K562 (cell line): ENCODE measurements around the gene PRKAG2. TPM values are rescaled to one million over a fixed set of nuclear protein-coding genes. Genes with fewer than 3 reads are reported as not detected.

Experiments used
- CBX8 ChIP-seq: fragments of 200-600 bp; sonication (generic); IDR thresholded peaks from 2 replicates; pipeline ENCODE4 v1.6.1; 2012; ENCODE audit warnings: borderline replicate concordance, mixed run types, low read depth, mild to moderate bottlenecking, moderate library complexity, mixed read lengths, low read length, control low read depth, inconsistent platforms; ENCODE audit not compliant: poor library complexity, severe bottlenecking; ENCODE audit errors: extremely low read depth
- COPS2 ChIP-seq: fragments of 450-650 bp; conservative IDR thresholded peaks from 2 replicates; pipeline ENCODE4 v1.6.1; 2016; ENCODE audit warnings: mild to moderate bottlenecking, moderate library complexity
- FOXJ2 ChIP-seq: fragments of 200-800 bp; sonication (Bioruptor generic); IDR thresholded peaks from 2 replicates; pipeline ENCODE4 v1.6.1; 2016; ENCODE audit warnings: missing genetic modification characterization, missing compliant biosample characterization
- HNRNPL ChIP-seq: fragments of 200-400 bp; formaldehyde crosslinking; IDR thresholded peaks from 2 replicates; pipeline ENCODE4 v1.6.1; 2017; ENCODE audit warnings: low read depth, mild to moderate bottlenecking, low read length
- JUND ChIP-seq, 2 experiments: IDR thresholded peaks; 2 replicates in 1 of 2; 3 replicates in 1 of 2; pipeline ENCODE4 v1.6.1; 2011; ENCODE audit warnings: borderline replicate concordance in 2 of 2, low read depth in 2 of 2, low read length in 2 of 2, improper control_type of control experiment in 1 of 2, missing biosample characterization in 1 of 2, missing genetic modification characterization in 1 of 2, missing genetic modification reagents in 1 of 2
- MECOM ChIP-seq: fragments of 250-450 bp; sonication (Bioruptor Pico); IDR thresholded peaks from 2 replicates; pipeline ENCODE4 v1.8.0; 2022; ENCODE audit warnings: inconsistent platforms
- MYC ChIP-seq, 2 experiments: fragments of 250-450 bp in 1 of 2; sonication (Bioruptor Pico) in 1 of 2; IDR thresholded peaks; 2 replicates each; pipeline versions ENCODE4 v1.5.1 to v1.6.1; 2012 to 2021; ENCODE audit warnings: low read depth in 2 of 2, borderline replicate concordance in 1 of 2, improper control_type of control experiment in 1 of 2, low read length in 1 of 2, mild to moderate bottlenecking in 1 of 2, moderate library complexity in 1 of 2
- PHF21A ChIP-seq: fragments of 450-650 bp; IDR thresholded peaks from 2 replicates; pipeline ENCODE4 v1.6.1; 2017; ENCODE audit warnings: low read depth, borderline replicate concordance
- RBM17 ChIP-seq: fragments of 200-400 bp; formaldehyde crosslinking; IDR thresholded peaks from 2 replicates; pipeline ENCODE4 v1.6.1; 2017; ENCODE audit warnings: low read depth, mild to moderate bottlenecking, low read length, borderline replicate concordance
- TEAD1 ChIP-seq, 2 experiments: fragments of 450-650 bp in 1 of 2; sonication (generic) in 1 of 2; formaldehyde crosslinking; IDR thresholded peaks; 2 replicates each; pipeline versions ENCODE4 v1.4.0 to v1.8.0; 2020 to 2022; ENCODE audit warnings: mild to moderate bottlenecking in 2 of 2, missing genetic modification reagents in 1 of 2
- ZNF707 ChIP-seq: fragments of 250-450 bp; sonication (Bioruptor Pico); conservative IDR thresholded peaks from 2 replicates; pipeline ENCODE4 v1.8.0; 2022; ENCODE audit warnings: inconsistent platforms, mild to moderate bottlenecking, moderate library complexity
- ZNF780A ChIP-seq: fragments of 250-450 bp; sonication (Bioruptor Pico); IDR thresholded peaks from 2 replicates; pipeline ENCODE4 v1.5.0; 2021; ENCODE audit warnings: mild to moderate bottlenecking
- polyA plus RNA-seq, 8 experiments: library from polyadenylated mRNA; depleted of rRNA in 4 of 8; stranded (reverse) in 5 of 8; unstranded in 3 of 8; fragments of >200 nt; fragmentation: Nextera tagmentation in 2 of 8; fragmentation: Illumina TruSeq in 1 of 8; extraction: Ambion mirVana in 2 of 8; extraction: Trizol in 1 of 8; gene quantifications; 2 replicates each; pipeline versions ENCODE4 v1.2.1 to v1.2.3, GENCODE V29; 2011 to 2014; ENCODE audit warnings: inconsistent platforms in 1 of 8, missing spikeins in 1 of 8
- total RNA-seq, 7 experiments: library from RNA; depleted of rRNA in 6 of 7; stranded (reverse); fragments of >200 nt in 6 of 7; fragmentation: Illumina TruSeq in 2 of 7; extraction: Trizol in 2 of 7; gene quantifications; 2 replicates each; pipeline versions ENCODE4 v1.2.1 to v1.2.3, GENCODE V29; 2011 to 2021; ENCODE audit warnings: low replicate concordance in 1 of 7
- TF ChIP-seq, protein P1 (sequence below): fragments of 250-450 bp; sonication (Bioruptor Pico); IDR thresholded peaks from 2 replicates; pipeline ENCODE4 v1.5.0; 2021
- TF ChIP-seq, protein P2 (sequence below): fragments of 450-650 bp; IDR thresholded peaks from 2 replicates; pipeline ENCODE4 v1.6.1; 2016; ENCODE audit warnings: mild to moderate bottlenecking
- TF ChIP-seq, protein P3 (sequence below): fragments of 200-800 bp; sonication (Bioruptor generic); IDR thresholded peaks from 2 replicates; pipeline ENCODE4 v1.6.1; 2017; ENCODE audit warnings: missing genetic modification characterization, missing compliant biosample characterization
- TF ChIP-seq, protein P4 (sequence below): fragments of 450-650 bp; IDR thresholded peaks from one replicate; pipeline ENCODE4 v1.6.1; 2018; ENCODE audit warnings: mild to moderate bottlenecking, moderate library complexity; ENCODE audit not compliant: partially characterized antibody

Gene PRKAG2
- total and polyA plus RNA-seq, 9 of the 15 experiments (the other 6 are each of a cell fraction or from before 2014, with no cell fraction given): 0.99 to 5.6 (median 3.3) TPM

DNA sequence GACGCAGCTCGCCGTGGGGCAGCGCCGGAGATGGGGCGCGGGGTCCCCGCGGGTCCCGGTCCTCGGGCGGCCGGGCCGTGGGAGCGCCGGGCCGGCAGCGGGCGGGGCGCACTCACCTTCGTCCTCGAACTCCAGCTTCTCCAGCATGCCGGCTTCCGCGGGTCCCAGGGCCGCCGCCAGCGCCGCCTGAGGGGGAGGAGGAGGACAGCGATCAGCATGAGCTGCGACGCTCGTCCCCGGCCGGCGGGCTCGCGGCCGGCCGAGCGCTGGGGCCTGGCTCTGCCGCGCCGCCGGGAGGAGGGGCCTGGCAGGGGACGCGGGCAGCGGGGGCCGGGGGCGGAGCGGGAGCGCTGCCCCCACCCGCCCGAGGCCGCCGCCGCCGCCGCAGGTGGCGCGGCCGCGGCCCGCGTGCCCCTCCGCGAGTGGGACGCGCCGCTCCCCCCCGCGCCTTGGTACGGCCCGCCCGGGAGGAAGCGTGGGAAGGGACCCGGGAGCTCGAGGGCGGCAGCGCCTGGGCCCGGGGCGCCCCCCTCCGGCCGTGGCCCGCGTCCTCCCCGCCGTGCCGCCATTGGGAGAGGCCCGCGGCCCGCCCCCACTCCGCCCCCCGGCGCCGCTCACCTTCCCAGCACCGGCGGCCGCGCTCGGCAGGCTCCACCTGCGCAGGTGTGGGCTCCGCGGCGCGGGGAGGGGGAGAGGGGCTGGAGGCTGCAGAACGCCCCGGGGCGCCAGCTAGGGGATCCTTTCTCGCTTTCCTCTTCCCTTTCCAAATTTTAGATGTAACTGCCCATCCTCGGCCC lies 244.8 kb downstream of the PRKAG2 start (continued):
- no peak for TF ChIP-seq RBM17
- TF ChIP-seq, protein P1, sequence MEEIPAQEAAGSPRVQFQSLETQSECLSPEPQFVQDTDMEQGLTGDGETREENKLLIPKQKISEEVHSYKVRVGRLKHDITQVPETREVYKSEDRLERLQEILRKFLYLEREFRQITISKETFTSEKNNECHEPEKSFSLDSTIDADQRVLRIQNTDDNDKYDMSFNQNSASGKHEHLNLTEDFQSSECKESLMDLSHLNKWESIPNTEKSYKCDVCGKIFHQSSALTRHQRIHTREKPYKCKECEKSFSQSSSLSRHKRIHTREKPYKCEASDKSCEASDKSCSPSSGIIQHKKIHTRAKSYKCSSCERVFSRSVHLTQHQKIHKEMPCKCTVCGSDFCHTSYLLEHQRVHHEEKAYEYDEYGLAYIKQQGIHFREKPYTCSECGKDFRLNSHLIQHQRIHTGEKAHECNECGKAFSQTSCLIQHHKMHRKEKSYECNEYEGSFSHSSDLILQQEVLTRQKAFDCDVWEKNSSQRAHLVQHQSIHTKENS (CRISPR knock-in tag): no peak
- no peak for TF ChIP-seq ZNF780A (CRISPR knock-in tag)
- no peak for TF ChIP-seq MECOM (CRISPR knock-in tag)
- no peak for TF ChIP-seq COPS2
- TF ChIP-seq JUND (IDR thresholded peaks at IDR 0.05; ENCODE audit: borderline replicate concordance, low read depth, low read length): peak; percentile 89
- TF ChIP-seq JUND (tag; IDR thresholded peaks at IDR 0.05; ENCODE audit: borderline replicate concordance, low read depth, low read length): no peak
- no peak for TF ChIP-seq ZNF707
- TF ChIP-seq PHF21A: no peak
- no peak for TF ChIP-seq CBX8
- no peak for TF ChIP-seq TEAD1 (CRISPR knock-in tag; IDR thresholded peaks at IDR 0.05)
- no peak for TF ChIP-seq HNRNPL
- TF ChIP-seq FOXJ2: no peak
- TF ChIP-seq, protein P2, sequence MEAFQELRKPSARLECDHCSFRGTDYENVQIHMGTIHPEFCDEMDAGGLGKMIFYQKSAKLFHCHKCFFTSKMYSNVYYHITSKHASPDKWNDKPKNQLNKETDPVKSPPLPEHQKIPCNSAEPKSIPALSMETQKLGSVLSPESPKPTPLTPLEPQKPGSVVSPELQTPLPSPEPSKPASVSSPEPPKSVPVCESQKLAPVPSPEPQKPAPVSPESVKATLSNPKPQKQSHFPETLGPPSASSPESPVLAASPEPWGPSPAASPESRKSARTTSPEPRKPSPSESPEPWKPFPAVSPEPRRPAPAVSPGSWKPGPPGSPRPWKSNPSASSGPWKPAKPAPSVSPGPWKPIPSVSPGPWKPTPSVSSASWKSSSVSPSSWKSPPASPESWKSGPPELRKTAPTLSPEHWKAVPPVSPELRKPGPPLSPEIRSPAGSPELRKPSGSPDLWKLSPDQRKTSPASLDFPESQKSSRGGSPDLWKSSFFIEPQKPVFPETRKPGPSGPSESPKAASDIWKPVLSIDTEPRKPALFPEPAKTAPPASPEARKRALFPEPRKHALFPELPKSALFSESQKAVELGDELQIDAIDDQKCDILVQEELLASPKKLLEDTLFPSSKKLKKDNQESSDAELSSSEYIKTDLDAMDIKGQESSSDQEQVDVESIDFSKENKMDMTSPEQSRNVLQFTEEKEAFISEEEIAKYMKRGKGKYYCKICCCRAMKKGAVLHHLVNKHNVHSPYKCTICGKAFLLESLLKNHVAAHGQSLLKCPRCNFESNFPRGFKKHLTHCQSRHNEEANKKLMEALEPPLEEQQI: no peak
- TF ChIP-seq MYC (IDR thresholded peaks at IDR 0.05; ENCODE audit: low read depth, low read length): peak; percentile 59
- TF ChIP-seq MYC (CRISPR knock-in tag; IDR thresholded peaks at IDR 0.05; ENCODE audit: borderline replicate concordance, low read depth): no peak
- TF ChIP-seq, protein P3, sequence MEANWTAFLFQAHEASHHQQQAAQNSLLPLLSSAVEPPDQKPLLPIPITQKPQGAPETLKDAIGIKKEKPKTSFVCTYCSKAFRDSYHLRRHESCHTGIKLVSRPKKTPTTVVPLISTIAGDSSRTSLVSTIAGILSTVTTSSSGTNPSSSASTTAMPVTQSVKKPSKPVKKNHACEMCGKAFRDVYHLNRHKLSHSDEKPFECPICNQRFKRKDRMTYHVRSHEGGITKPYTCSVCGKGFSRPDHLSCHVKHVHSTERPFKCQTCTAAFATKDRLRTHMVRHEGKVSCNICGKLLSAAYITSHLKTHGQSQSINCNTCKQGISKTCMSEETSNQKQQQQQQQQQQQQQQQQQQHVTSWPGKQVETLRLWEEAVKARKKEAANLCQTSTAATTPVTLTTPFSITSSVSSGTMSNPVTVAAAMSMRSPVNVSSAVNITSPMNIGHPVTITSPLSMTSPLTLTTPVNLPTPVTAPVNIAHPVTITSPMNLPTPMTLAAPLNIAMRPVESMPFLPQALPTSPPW (CRISPR knock-in tag): peak; percentile 92
- TF ChIP-seq, protein P4, sequence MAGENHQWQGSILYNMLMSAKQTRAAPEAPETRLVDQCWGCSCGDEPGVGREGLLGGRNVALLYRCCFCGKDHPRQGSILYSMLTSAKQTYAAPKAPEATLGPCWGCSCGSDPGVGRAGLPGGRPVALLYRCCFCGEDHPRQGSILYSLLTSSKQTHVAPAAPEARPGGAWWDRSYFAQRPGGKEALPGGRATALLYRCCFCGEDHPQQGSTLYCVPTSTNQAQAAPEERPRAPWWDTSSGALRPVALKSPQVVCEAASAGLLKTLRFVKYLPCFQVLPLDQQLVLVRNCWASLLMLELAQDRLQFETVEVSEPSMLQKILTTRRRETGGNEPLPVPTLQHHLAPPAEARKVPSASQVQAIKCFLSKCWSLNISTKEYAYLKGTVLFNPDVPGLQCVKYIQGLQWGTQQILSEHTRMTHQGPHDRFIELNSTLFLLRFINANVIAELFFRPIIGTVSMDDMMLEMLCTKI: no peak
